ENCODE results near the gene OSTM1.
A peak's percentile ranks its signal among the peaks of the same experiment; 100 is the strongest.

- TF ChIP-seq RAD21 (IDR thresholded peaks at IDR 0.05; ENCODE audit: low read length): peak; percentile 87
- no peak for TF ChIP-seq TCF12 (IDR thresholded peaks at IDR 0.05)
- TF ChIP-seq ELF1 (IDR thresholded peaks at IDR 0.05): no peak
- TF ChIP-seq YY1 (IDR thresholded peaks at IDR 0.05; ENCODE audit: low read depth): no peak
- TF ChIP-seq CTCF (IDR thresholded peaks at IDR 0.05): peak; percentile 69
- no peak for TF ChIP-seq NFIC (IDR thresholded peaks at IDR 0.05; ENCODE audit: borderline replicate concordance)
- TF ChIP-seq MAX (IDR thresholded peaks at IDR 0.05; ENCODE audit: low read depth): no peak
- no peak for TF ChIP-seq RXRA (IDR thresholded peaks at IDR 0.05; ENCODE audit: borderline replicate concordance, low read depth)
- no peak for TF ChIP-seq GABPA (IDR thresholded peaks at IDR 0.05; ENCODE audit: low read depth)
- TF ChIP-seq SMC3 (IDR thresholded peaks at IDR 0.05; ENCODE audit: low read depth, low read length): peak; percentile 82
- no peak for TF ChIP-seq EP300 (IDR thresholded peaks at IDR 0.05; ENCODE audit: borderline replicate concordance in 1 of 2, low read depth in 1 of 2, low read length in 1 of 2)
- no peak for TF ChIP-seq JUND (IDR thresholded peaks at IDR 0.05)
Observed at GRCh38 chr6:108113557-108114519, 39.3 kb upstream of the OSTM1 start.

Data from SK-N-SH (cell line).